ENCODE measurements around the gene HDAC1.

Gene HDAC1

GRCh38 chr1:32376199-32376598 lies 84.3 kb downstream of the HDAC1 start:
- no peak overlapping the region for H3K4me3 ChIP-seq (replicated peaks; ENCODE audit: low read depth, low read length)
- TF ChIP-seq CTCF (IDR thresholded peaks at IDR 0.05; ENCODE audit: low read length, missing control alignments) = no peak
- DNase-seq (ENCODE audit: low read depth) = no peak

GRCh38 chr1:32377541-32378220 lies 85.8 kb downstream of the HDAC1 start:
- TF ChIP-seq CTCF (IDR thresholded peaks at IDR 0.05; ENCODE audit: low read length, missing control alignments) = no peak
- no peak for DNase-seq (ENCODE audit: low read depth)
- H3K4me3 ChIP-seq (replicated peaks; ENCODE audit: low read depth, low read length) = no peak overlapping the region

GRCh38 chr1:32380057-32380456 lies 88.2 kb downstream of the HDAC1 start:
- TF ChIP-seq CTCF (IDR thresholded peaks at IDR 0.05; ENCODE audit: low read length, missing control alignments) = no peak

More at GRCh38 chr1:32380057-32380456, 88.2 kb downstream of the HDAC1 start:
- no peak overlapping the region for H3K4me3 ChIP-seq (replicated peaks; ENCODE audit: low read depth, low read length)
- DNase-seq (ENCODE audit: low read depth) = no peak
